MCF 10A (cell line): ENCODE results near the gene MTOR. TPM values are rescaled to one million over a fixed set of nuclear protein-coding genes. Genes with fewer than 3 reads are reported as not detected.

Source experiments
- Bru-seq: library from RNA; stranded (reverse); fragments of 400-500 nt; gene quantifications from one replicate; lab custom pipeline; 2021; lab: Mats Ljungman, UMichigan
- BruChase-seq, 2 experiments: library from RNA; stranded (reverse); fragments of 400-500 nt; gene quantifications; one replicate each; lab custom pipeline; 2021; lab: Mats Ljungman, UMichigan
- BruUV-seq: library from RNA; stranded (reverse); fragments of 400-500 nt; replicated peaks from 2 replicates; lab custom pipeline; 2021; lab: Mats Ljungman, UMichigan
- CTCF ChIA-PET: fragments of 300-600 bp; sonication (Branson Sonifier 250); formaldehyde crosslinking; extraction: SDS; loops from one replicate; lab custom pipeline; 2021; ENCODE audit warnings: antibody characterized with exemption, inconsistent platforms; lab: Yijun Ruan, JAX
- POLR2A ChIA-PET: fragments of 300-600, 350-650 bp; sonication (Branson Sonifier 250); formaldehyde crosslinking; extraction: SDS; loops from one replicate; lab custom pipeline; 2020; ENCODE audit warnings: antibody characterized with exemption, inconsistent platforms; lab: Yijun Ruan, JAX
- DNase-seq: peaks from one replicate; pipeline ENCODE4 v3.0.0-alpha.2; 2018; ENCODE audit not compliant: unreplicated experiment
- H3K27ac Mint-ChIP-seq: one replicate; pipeline ENCODE4 v1.8.0; 2022; ENCODE audit warnings: mild to moderate bottlenecking, low read depth, mixed read lengths; ENCODE audit not compliant: unreplicated experiment
- H3K27me3 Mint-ChIP-seq: one replicate; pipeline ENCODE4 v1.8.0; 2022; ENCODE audit warnings: mixed read lengths; ENCODE audit not compliant: insufficient read depth, unreplicated experiment
- H3K36me3 Mint-ChIP-seq: one replicate; pipeline ENCODE4 v1.8.0; 2022; ENCODE audit warnings: mild to moderate bottlenecking, moderate library complexity, mixed read lengths; ENCODE audit not compliant: insufficient read depth, unreplicated experiment
- H3K4me1 Mint-ChIP-seq: one replicate; pipeline ENCODE4 v1.8.0; 2022; ENCODE audit warnings: mixed read lengths; ENCODE audit not compliant: insufficient read depth, unreplicated experiment
- H3K4me3 Mint-ChIP-seq: one replicate; pipeline ENCODE4 v1.8.0; 2022; ENCODE audit warnings: mild to moderate bottlenecking, moderate library complexity, mixed read lengths; ENCODE audit not compliant: unreplicated experiment
- H3K9me3 Mint-ChIP-seq: one replicate; pipeline ENCODE4 v1.8.0; 2022; ENCODE audit warnings: mixed read lengths; ENCODE audit not compliant: unreplicated experiment
- intact Hi-C: fragments of 100-400 bp; cut with micrococcal nuclease; formaldehyde crosslinking; loops from 2 replicates; pipeline ENCODE4 v1.14.1; 2022
- long read RNA-seq: library from polyadenylated mRNA; stranded (forward); transcript quantifications from one replicate; pipeline ENCODE4 v2.0.0, GENCODE V29; 2022
- total RNA-seq: library from RNA; stranded (reverse); gene quantifications from 2 replicates; pipeline ENCODE4 v1.2.3, GENCODE V29; 2022
- TF ChIP-seq, protein P1 (sequence below): fragments of 200-600 bp; IDR thresholded peaks from one replicate; pipeline ENCODE4 v1.8.0; 2022; ENCODE audit warnings: antibody characterized with exemption, mild to moderate bottlenecking; ENCODE audit not compliant: unreplicated experiment

MTOR gene
- total RNA-seq, result 45.9 and 54.0 TPM in 2 replicates
- Bru-seq, nascent RNA, result percentile 76 among the genes with signal in this experiment
- percentile 78 among the genes with signal in this experiment for BruChase-seq, experiment 1, labeled RNA remaining after a 6-hour chase
- BruChase-seq, experiment 2, labeled RNA remaining after a 2-hour chase, result percentile 71 among the genes with signal in this experiment
- long read RNA-seq, full-length matches to known transcripts, result 12 of 44 reads
- long read RNA-seq, partial matches to known transcripts, result 17 of 44 reads
- long read RNA-seq, other reads (novel, unspliced or antisense), result 15 of 44 reads

DNA sequence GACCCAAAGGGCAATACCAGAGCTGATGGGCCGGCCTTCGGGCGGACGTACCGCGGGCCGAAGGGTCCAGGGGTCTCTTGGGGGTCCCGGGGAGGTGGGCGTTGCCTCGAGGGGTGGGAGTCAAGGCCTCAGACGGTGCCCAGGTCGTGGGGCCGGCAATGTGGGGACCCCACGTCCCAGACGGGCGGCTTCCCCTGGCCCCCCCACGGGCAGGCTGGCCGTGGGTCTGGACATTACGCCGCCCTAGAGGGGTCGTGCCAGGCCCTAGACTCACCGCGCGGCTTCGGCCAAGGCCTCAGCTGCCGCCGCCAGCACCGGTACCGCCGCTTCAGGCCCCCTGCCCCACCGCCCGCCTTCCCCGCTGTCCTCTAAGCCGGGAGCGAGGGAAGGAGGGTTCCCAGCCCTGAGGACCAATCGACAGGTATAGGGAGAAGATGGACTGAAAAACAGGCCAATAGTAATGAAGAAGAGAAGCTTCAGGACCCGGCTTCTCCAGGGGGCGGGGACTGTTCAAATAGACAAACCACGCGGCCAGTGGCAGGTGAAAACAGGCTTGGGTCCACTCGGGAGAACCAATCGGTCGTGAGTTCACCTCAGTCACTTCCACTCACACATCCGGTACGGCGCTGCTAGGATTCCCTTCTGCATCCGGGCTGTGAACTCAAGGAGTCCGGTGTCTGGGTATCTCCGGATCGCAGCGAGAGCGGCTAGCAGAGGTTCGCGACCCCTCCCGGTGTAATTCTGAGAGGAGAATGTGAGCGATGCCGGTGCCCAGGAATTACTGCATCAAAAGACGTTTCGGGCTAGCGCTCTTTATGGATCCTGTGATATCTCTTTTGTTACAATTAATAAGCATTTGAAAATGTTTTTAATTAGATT lies at the start of gene MTOR:
TSS of gene MTOR (minus strand) at position 381 of the 879 bp plus-strand sequence. CDS start 3,142 bp downstream, outside the sequence.
- Mint-ChIP-seq H3K27me3 (no peaks in the 10 kb centered on the region), H3K4me3 (peak within 1 kb of the TSS; percentile 95), H3K9me3 (no peaks in the 10 kb centered on the region), H3K27ac (peak within 1 kb of the TSS; percentile 86), H3K4me1 (no peaks in the 10 kb centered on the region), H3K36me3 (peaks cover 24% of the 10 kb centered on the region)
- POLR2A ChIA-PET, result interaction anchor here (0.5 to 3.7 kb wide), 35 partner anchors 10 to 1010 kb away, joined by 3 to 77 read pairs (median 5); partner anchors contain the start of genes AGTRAP, EXOSC10, FBXO2 and FBXO6
- intact Hi-C loops, result no loop called here
- TF ChIP-seq, protein P1, sequence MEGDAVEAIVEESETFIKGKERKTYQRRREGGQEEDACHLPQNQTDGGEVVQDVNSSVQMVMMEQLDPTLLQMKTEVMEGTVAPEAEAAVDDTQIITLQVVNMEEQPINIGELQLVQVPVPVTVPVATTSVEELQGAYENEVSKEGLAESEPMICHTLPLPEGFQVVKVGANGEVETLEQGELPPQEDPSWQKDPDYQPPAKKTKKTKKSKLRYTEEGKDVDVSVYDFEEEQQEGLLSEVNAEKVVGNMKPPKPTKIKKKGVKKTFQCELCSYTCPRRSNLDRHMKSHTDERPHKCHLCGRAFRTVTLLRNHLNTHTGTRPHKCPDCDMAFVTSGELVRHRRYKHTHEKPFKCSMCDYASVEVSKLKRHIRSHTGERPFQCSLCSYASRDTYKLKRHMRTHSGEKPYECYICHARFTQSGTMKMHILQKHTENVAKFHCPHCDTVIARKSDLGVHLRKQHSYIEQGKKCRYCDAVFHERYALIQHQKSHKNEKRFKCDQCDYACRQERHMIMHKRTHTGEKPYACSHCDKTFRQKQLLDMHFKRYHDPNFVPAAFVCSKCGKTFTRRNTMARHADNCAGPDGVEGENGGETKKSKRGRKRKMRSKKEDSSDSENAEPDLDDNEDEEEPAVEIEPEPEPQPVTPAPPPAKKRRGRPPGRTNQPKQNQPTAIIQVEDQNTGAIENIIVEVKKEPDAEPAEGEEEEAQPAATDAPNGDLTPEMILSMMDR, result peak; percentile 17
- no TSS peak for BruUV-seq
- CTCF ChIA-PET, result interaction anchor here (0.6 to 1.6 kb wide), 9 partner anchors 9 to 457 kb away, joined by 3 to 18 read pairs (median 3); partner anchors contain the start of gene UBIAD1
- DNase-seq, result peak; percentile 100

DNA sequence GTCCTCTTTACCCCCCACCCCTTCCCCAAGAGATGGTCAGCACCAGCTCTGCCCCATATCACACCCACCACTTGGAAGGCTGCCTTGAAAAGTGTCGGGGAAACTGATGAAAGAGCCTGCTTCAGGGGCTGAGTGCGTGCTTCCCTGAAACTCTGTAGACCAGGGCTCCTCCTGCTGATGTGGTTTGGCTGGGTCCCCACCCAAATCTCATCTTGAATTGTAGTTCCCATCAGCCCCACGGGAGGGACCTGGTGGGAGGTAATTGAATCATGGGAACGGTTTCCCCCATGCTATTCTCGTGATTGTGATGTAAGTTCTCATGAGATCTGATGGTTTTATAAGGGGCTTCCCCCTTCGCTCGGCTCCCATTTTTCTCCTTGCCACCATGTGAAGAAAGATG lies 47.0 kb upstream of the MTOR start:
- CTCF ChIA-PET, result no interaction called here
- TF ChIP-seq, protein P1, result no peak
- BruUV-seq, result no TSS peak
- intact Hi-C loops, result no loop called here
- no peaks in the 10 kb centered on the region for H3K36me3 Mint-ChIP-seq
- H3K9me3 Mint-ChIP-seq, result no peaks in the 10 kb centered on the region
- DNase-seq, result no peak
- POLR2A ChIA-PET, result no interaction called here
- peaks cover 5% of the 10 kb centered on the region for H3K4me1 Mint-ChIP-seq
- H3K4me3 Mint-ChIP-seq, result no peak overlapping the region
- H3K27ac Mint-ChIP-seq, result no peak overlapping the region
- peaks cover 21% of the 10 kb centered on the region for H3K27me3 Mint-ChIP-seq

DNA sequence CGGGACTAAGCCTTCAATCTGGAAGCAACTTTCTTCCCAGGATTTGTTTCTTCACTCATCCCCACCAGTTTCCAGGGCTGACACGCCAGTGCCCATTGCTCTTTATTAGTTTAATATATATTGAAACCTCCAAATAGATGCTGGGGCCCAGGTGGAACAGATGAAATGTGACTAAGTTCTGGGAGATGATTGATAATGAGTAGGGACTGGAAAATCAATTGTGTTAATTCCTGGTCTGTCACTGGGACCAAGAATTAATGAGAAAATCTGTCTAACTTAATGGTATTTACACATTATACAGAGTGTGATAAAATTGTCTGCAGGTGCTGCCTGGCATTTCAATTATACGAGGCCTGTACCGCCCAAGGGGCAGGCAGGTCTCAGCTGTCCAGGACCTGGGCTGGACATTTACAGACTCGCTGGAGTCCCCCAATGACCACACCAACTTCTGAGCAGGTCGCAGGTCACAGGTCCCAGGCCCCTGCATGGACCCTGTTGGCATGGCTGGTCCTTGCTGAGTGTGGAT lies 46.4 kb upstream of the MTOR start:
- TF ChIP-seq, protein P1, result no peak
- ChIA-PET POLR2A (no interaction called here), CTCF (no interaction called here)
- no TSS peak for BruUV-seq
- H3K4me3 Mint-ChIP-seq, result no peak overlapping the region
- no peak overlapping the region for H3K27ac Mint-ChIP-seq
- DNase-seq, result no peak
- H3K9me3 Mint-ChIP-seq, result no peaks in the 10 kb centered on the region
- intact Hi-C loops, result no loop called here
- no peaks in the 10 kb centered on the region for H3K36me3 Mint-ChIP-seq
- peaks cover 5% of the 10 kb centered on the region for H3K4me1 Mint-ChIP-seq
- peaks cover 21% of the 10 kb centered on the region for H3K27me3 Mint-ChIP-seq
